H9 (cell line): Measurements from ENCODE around the gene TANGO6. TPM values are rescaled to one million over a fixed set of nuclear protein-coding genes. Genes with fewer than 3 reads are reported as not detected.

Experiments used
- DNase-seq: peaks from one replicate; pipeline ENCODE4 v3.0.0-alpha.2; 2017
- H2AFZ ChIP-seq: one replicate; pipeline ENCODE4 v1.6.1; 2013; ENCODE audit warnings: mild to moderate bottlenecking, low read length, control low read depth, moderate library complexity
- H2AK5ac ChIP-seq: 2 replicates; pipeline ENCODE4 v1.6.1; 2013; ENCODE audit warnings: low read length, control low read depth, mixed read lengths; ENCODE audit not compliant: insufficient read length
- H2BK120ac ChIP-seq: one replicate; pipeline ENCODE4 v1.6.1; 2013; ENCODE audit warnings: low read depth, mild to moderate bottlenecking, low read length, control low read depth, inconsistent platforms; ENCODE audit not compliant: poor library complexity, severe bottlenecking
- H2BK12ac ChIP-seq: 2 replicates; pipeline ENCODE4 v1.6.1; 2013; ENCODE audit warnings: low read length, control low read depth, mixed read lengths, low read depth; ENCODE audit not compliant: insufficient read length
- H2BK15ac ChIP-seq: 2 replicates; pipeline ENCODE4 v1.6.1; 2013; ENCODE audit warnings: low read depth, low read length, control low read depth
- H2BK20ac ChIP-seq: one replicate; pipeline ENCODE4 v1.6.1; 2013; ENCODE audit warnings: low read depth, mild to moderate bottlenecking, low read length, control low read depth, inconsistent platforms; ENCODE audit not compliant: poor library complexity, severe bottlenecking
- H2BK5ac ChIP-seq: 2 replicates; pipeline ENCODE4 v1.6.1; 2013; ENCODE audit warnings: low read length, control low read depth, mixed read lengths; ENCODE audit not compliant: insufficient read length
- H3K14ac ChIP-seq: 2 replicates; pipeline ENCODE4 v1.6.1; 2013; ENCODE audit warnings: low read length, control low read depth; ENCODE audit not compliant: insufficient read depth
- H3K18ac ChIP-seq: 2 replicates; pipeline ENCODE4 v1.6.1; 2013; ENCODE audit warnings: low read depth, mild to moderate bottlenecking, mixed read lengths, low read length, control low read depth; ENCODE audit not compliant: insufficient read length
- H3K23ac ChIP-seq: 2 replicates; pipeline ENCODE4 v1.6.1; 2013; ENCODE audit warnings: low read length, control low read depth, mixed read lengths, low read depth; ENCODE audit not compliant: insufficient read length
- H3K23me2 ChIP-seq: 2 replicates; pipeline ENCODE4 v1.6.1; 2013; ENCODE audit warnings: low read depth, mild to moderate bottlenecking, mixed read lengths, low read length, control low read depth; ENCODE audit not compliant: insufficient read length, poor library complexity, severe bottlenecking
- H3K27ac ChIP-seq: 2 replicates; pipeline ENCODE4 v1.5.1; 2013; ENCODE audit warnings: low read length, control low read depth, mixed read lengths, low read depth; ENCODE audit not compliant: insufficient read length
- H3K27me3 ChIP-seq: 2 replicates; pipeline ENCODE4 v1.6.1; 2013; ENCODE audit warnings: low read length, control low read depth, inconsistent platforms; ENCODE audit not compliant: insufficient read depth
- H3K4ac ChIP-seq: 2 replicates; pipeline ENCODE4 v1.6.1; 2013; ENCODE audit warnings: low read depth, mild to moderate bottlenecking, control low read depth, inconsistent platforms, low read length, moderate library complexity
- H3K4me1 ChIP-seq: 2 replicates; pipeline ENCODE4 v1.6.1; 2013; ENCODE audit warnings: low read length, control low read depth, inconsistent platforms; ENCODE audit not compliant: insufficient read depth
- H3K4me2 ChIP-seq: 2 replicates; pipeline ENCODE4 v1.6.1; 2013; ENCODE audit warnings: low read length, control low read depth, mixed read lengths; ENCODE audit not compliant: insufficient read length, insufficient read depth
- H3K56ac ChIP-seq: 2 replicates; pipeline ENCODE4 v1.6.1; 2013; ENCODE audit warnings: low read depth, mild to moderate bottlenecking, mixed read lengths, low read length, control low read depth; ENCODE audit not compliant: insufficient read length
- H3K79me1 ChIP-seq: 2 replicates; pipeline ENCODE4 v1.6.1; 2013; ENCODE audit warnings: low read depth, mild to moderate bottlenecking, moderate library complexity, low read length, control low read depth, inconsistent platforms; ENCODE audit not compliant: insufficient read depth, poor library complexity, severe bottlenecking
- H3K79me2 ChIP-seq: 2 replicates; pipeline ENCODE4 v1.6.1; 2013; ENCODE audit warnings: low read length, control low read depth, inconsistent platforms; ENCODE audit not compliant: insufficient read depth
- H3K9ac ChIP-seq: 2 replicates; pipeline ENCODE4 v1.6.1; 2013; ENCODE audit warnings: low read length, control low read depth, mixed read lengths; ENCODE audit not compliant: insufficient read length; ENCODE audit errors: extremely low read depth
- H3K9me3 ChIP-seq: one replicate; pipeline ENCODE4 v1.6.1; 2013; ENCODE audit warnings: low read depth, low read length, inconsistent platforms; ENCODE audit not compliant: control insufficient read depth
- H3T11ph ChIP-seq: one replicate; pipeline ENCODE4 v1.6.1; 2013; ENCODE audit warnings: mild to moderate bottlenecking, low read length, control low read depth, inconsistent platforms
- H4K20me1 ChIP-seq: one replicate; pipeline ENCODE4 v1.6.1; 2013; ENCODE audit not compliant: control insufficient read depth, insufficient read length, insufficient read depth
- H4K5ac ChIP-seq: 2 replicates; pipeline ENCODE4 v1.6.1; 2013; ENCODE audit warnings: low read depth, mild to moderate bottlenecking, mixed read lengths, low read length, control low read depth; ENCODE audit not compliant: insufficient read length
- H4K8ac ChIP-seq: replicated peaks from 2 replicates; pipeline ENCODE4 v1.6.1; 2013; ENCODE audit warnings: low read length, control low read depth, mixed read lengths, low read depth; ENCODE audit not compliant: insufficient read length
- H4K91ac ChIP-seq: 2 replicates; pipeline ENCODE4 v1.6.1; 2013; ENCODE audit warnings: low read depth, mild to moderate bottlenecking, moderate library complexity, mixed read lengths, low read length, control low read depth; ENCODE audit not compliant: insufficient read length
- H3K27ac Mint-ChIP-seq, 3 experiments: 2 replicates in 2 of 3; 3 replicates in 1 of 3; pipeline ENCODE4 v1.8.0; 2020 to 2021; ENCODE audit warnings: mixed read lengths in 3 of 3, mild to moderate bottlenecking in 1 of 3, moderate library complexity in 1 of 3
- H3K27me3 Mint-ChIP-seq: 2 replicates; pipeline ENCODE4 v1.8.0; 2021; ENCODE audit warnings: low read depth, mild to moderate bottlenecking, moderate library complexity, mixed read lengths
- H3K36me3 Mint-ChIP-seq, 3 experiments: 2 replicates in 2 of 3; 3 replicates in 1 of 3; pipeline ENCODE4 v1.8.0; 2020 to 2021; ENCODE audit warnings: low read depth in 3 of 3, mixed read lengths in 3 of 3; ENCODE audit not compliant: insufficient read depth in 1 of 3
- H3K4me1 Mint-ChIP-seq, 2 experiments: 2 replicates each; pipeline ENCODE4 v1.8.0; 2020; ENCODE audit warnings: mixed read lengths in 2 of 2
- H3K4me3 Mint-ChIP-seq, 2 experiments: 2 replicates in 1 of 2; 3 replicates in 1 of 2; pipeline ENCODE4 v1.8.0; 2020 to 2021; ENCODE audit warnings: mild to moderate bottlenecking in 2 of 2, mixed read lengths in 2 of 2, moderate library complexity in 1 of 2
- H3K9me3 Mint-ChIP-seq, 2 experiments: 2 replicates in 1 of 2; 3 replicates in 1 of 2; pipeline ENCODE4 v1.8.0; 2020; ENCODE audit warnings: mild to moderate bottlenecking in 2 of 2, mixed read lengths in 2 of 2, moderate library complexity in 1 of 2
- WGBS: extraction: QIAGEN DNeasy Blood & Tissue Kit; methylation state at CpG from one replicate; pipeline ENCODE4 v1.1.7; 2013; ENCODE audit warnings: missing lambda C conversion rate, low lambda C conversion rate, mixed read lengths; ENCODE audit not compliant: insufficient read length; ENCODE audit errors: extremely low coverage; 5-methylcytosine and 5-hydroxymethylcytosine counted together
- total RNA-seq: library from RNA; stranded (reverse); gene quantifications from 2 replicates; pipeline ENCODE4 v1.2.1, GENCODE V29; 2021
- TF ChIP-seq, protein P1 (sequence below): fragments of 200-600 bp; sonication (generic); conservative IDR thresholded peaks from 3 replicates; pipeline ENCODE4 v1.8.0; 2021; ENCODE audit warnings: antibody characterized with exemption, mild to moderate bottlenecking

Gene TANGO6
- total RNA-seq, 1 experiment from 2014 or later = 12.0 TPM

DNA sequence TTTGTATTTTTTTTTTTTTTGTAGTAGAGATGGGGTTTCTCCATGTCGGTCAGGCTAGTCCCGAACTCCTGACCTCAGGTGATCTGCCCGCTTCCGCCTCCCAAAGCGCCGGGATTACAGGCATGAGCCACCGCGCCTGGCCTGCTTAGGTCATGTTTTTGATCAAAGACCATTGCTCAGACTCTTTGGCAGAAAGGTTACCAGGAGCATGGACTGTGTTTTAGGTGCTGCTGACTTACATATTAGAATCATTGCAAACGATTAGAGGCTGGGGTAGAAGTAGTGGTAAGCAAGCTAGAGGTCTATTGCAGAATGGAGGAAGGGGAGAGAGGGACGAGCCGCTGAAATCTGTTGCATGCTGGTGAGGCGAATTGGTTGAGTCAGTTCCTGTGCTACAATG lies 79.8 kb downstream of the TANGO6 start:
- Histone ChIP-seq H4K20me1 (no peaks in the 10 kb centered on the region), H3K9me3 (no peaks in the 10 kb centered on the region), H2BK5ac (no peak overlapping the region), H3K56ac (no peak overlapping the region), H4K91ac (no peak overlapping the region), H3K23ac (no peak overlapping the region), H3K4me1 (no peaks in the 10 kb centered on the region), H2AFZ (no peak overlapping the region), H3K23me2 (no peaks in the 10 kb centered on the region), H3K14ac (no peak overlapping the region), H3K79me1 (no peaks in the 10 kb centered on the region), H2BK120ac (no peak overlapping the region), H3T11ph (no peak overlapping the region), H4K5ac (no peak overlapping the region), H3K79me2 (no peaks in the 10 kb centered on the region), H2BK20ac (no peak overlapping the region), H3K4me2 (no peak overlapping the region), H2BK12ac (no peak overlapping the region), H2BK15ac (no peak overlapping the region), H3K4ac (no peak overlapping the region), H4K8ac (no peak overlapping the region), H3K18ac (no peak overlapping the region), H3K9ac (no peak overlapping the region), H2AK5ac (no peak overlapping the region), H3K27me3 (no peaks in the 10 kb centered on the region), H3K27ac (no peak overlapping the region)
- H3K4me1 Mint-ChIP-seq = no peaks in the 10 kb centered on the region
- H3K27ac Mint-ChIP-seq = no peak overlapping the region; a peak in 2 of 7 replicates
- DNase-seq = no peak
- WGBS = no CpG with 5 or more reads among the region's 12 CpGs
- no peaks in the 10 kb centered on the region for H3K9me3 Mint-ChIP-seq
- H3K4me3 Mint-ChIP-seq = no peak overlapping the region
- no peaks in the 10 kb centered on the region for H3K27me3 Mint-ChIP-seq
- TF ChIP-seq, protein P1, sequence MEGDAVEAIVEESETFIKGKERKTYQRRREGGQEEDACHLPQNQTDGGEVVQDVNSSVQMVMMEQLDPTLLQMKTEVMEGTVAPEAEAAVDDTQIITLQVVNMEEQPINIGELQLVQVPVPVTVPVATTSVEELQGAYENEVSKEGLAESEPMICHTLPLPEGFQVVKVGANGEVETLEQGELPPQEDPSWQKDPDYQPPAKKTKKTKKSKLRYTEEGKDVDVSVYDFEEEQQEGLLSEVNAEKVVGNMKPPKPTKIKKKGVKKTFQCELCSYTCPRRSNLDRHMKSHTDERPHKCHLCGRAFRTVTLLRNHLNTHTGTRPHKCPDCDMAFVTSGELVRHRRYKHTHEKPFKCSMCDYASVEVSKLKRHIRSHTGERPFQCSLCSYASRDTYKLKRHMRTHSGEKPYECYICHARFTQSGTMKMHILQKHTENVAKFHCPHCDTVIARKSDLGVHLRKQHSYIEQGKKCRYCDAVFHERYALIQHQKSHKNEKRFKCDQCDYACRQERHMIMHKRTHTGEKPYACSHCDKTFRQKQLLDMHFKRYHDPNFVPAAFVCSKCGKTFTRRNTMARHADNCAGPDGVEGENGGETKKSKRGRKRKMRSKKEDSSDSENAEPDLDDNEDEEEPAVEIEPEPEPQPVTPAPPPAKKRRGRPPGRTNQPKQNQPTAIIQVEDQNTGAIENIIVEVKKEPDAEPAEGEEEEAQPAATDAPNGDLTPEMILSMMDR = no peak
- H3K36me3 Mint-ChIP-seq = peaks cover 8 to 18% (median 11%) of the 10 kb centered on the region in 3 experiments; a peak in 6 of 7 replicates
